ENCODE results near the gene CCND2.

- no peak for TF ChIP-seq CTCF (IDR thresholded peaks at IDR 0.05)
- TF ChIP-seq POLR2A (IDR thresholded peaks at IDR 0.05), result no peak
Measured at GRCh38 chr12:4322726-4323125, 49.2 kb downstream of the CCND2 start.
